ENCODE results near the gene NEK7.

The NEK7 gene

DNA sequence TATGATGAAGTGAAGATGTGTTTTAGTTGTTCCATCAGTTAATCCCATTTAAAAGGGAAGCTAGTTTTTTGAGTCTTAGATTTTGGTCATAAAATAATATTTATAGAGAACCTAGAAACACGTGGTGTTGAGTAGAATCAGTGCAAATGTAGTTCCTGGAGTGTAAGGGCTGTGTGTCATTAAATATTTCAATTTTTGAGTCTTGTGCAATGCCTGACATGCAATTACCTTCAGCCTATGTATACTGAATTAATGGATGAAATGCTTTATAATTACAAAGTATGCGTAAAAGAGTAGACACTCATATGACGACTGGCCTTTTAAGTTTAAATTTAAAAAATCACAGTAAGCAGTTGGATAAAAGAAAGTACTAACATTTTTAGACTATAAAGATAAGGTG lies 75.0 kb downstream of the NEK7 start:
- DNase-seq, result no peak
- H3K27me3 ChIP-seq, result no peaks in the 10 kb centered on the region
- H3K36me3 ChIP-seq, result no peaks in the 10 kb centered on the region
- H3K4me3 ChIP-seq (ENCODE audit: low read depth, low read length), result no peak overlapping the region
- peaks cover 2% of the 10 kb centered on the region; the same call in 1 of the 2 replicates for H3K9me3 ChIP-seq
- no peak for TF ChIP-seq CTCF (IDR thresholded peaks at IDR 0.05; ENCODE audit: low read depth, low read length)
- peaks cover 3% of the 10 kb centered on the region for H3K4me1 ChIP-seq

DNA sequence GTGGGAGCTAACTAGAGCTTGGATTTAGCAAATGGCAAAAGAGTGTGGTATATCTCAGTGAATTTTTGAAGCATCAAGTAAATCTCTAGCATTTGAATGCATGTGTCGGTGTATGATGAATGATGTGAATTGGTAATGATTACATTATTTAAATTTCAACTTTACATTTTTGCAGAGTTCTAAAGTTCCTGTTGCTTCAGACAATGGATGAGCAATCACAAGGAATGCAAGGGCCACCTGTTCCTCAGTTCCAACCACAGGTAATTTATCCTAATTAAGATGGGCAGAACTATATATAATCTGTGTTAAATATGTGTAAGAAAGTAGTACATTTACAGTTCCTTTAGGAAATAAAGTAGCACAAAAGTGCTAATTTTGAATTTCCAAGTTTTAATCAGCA lies 75.6 kb downstream of the NEK7 start:
- Histone ChIP-seq H3K9me3 (peaks cover 2% of the 10 kb centered on the region; the same call in 1 of the 2 replicates), H3K36me3 (no peaks in the 10 kb centered on the region), H3K27me3 (no peaks in the 10 kb centered on the region), H3K4me1 (peaks cover 3% of the 10 kb centered on the region), H3K4me3 (ENCODE audit: low read depth, low read length) (no peak overlapping the region)
- no peak for DNase-seq
- no peak for TF ChIP-seq CTCF (IDR thresholded peaks at IDR 0.05; ENCODE audit: low read depth, low read length)

GRCh38 chr1:198232940-198233675 lies 76.3 kb downstream of the NEK7 start:
- Histone ChIP-seq H3K4me3 (ENCODE audit: low read depth, low read length) (no peak overlapping the region), H3K9me3 (peaks cover 2% of the 10 kb centered on the region; the same call in 1 of the 2 replicates), H3K36me3 (no peaks in the 10 kb centered on the region), H3K4me1 (peaks cover 3% of the 10 kb centered on the region), H3K27me3 (no peaks in the 10 kb centered on the region)
- no peak for DNase-seq
- TF ChIP-seq CTCF (IDR thresholded peaks at IDR 0.05; ENCODE audit: low read depth, low read length), result no peak

DNA sequence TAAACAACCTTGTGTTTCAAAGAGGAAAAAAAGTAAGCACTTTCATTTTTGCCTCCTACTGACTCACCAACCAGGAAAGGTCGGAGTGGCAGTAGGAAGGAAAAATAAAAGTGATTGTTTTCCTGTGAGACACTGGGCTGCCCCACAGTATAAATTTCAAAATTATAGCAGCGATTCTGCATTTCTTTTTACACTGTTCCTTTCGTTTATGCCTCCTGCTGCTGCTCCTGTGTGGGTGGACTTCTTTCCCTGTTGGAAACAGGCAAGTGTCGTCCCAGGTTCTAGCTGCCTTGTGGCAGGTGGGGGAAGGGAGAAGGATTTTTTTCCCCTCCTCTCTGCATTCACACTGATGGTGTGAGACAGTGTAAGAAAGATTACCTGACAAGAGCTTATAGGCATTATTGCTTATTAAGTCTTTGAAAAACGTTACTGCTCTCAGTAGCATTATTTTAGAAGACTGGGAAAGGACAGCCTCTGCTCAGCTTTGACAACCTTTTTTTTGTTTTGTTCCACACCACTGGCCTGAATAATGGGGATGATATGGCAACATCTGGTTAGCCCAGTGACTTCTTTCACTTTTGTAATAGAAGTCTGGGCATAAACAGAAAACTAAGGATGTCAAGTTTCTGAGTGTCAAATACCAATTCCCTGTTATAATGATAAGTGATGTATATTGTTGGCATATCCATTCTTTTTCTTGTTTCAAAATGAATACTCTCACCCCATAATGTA lies 77.9 kb downstream of the NEK7 start:
- DNase-seq, result no peak
- TF ChIP-seq CTCF (IDR thresholded peaks at IDR 0.05; ENCODE audit: low read depth, low read length), result no peak
- H3K4me3 ChIP-seq (ENCODE audit: low read depth, low read length), result no peak overlapping the region
- no peaks in the 10 kb centered on the region for H3K36me3 ChIP-seq
- H3K4me1 ChIP-seq, result no peaks in the 10 kb centered on the region
- H3K9me3 ChIP-seq, result peaks cover 2% of the 10 kb centered on the region; the same call in 1 of the 2 replicates
- no peaks in the 10 kb centered on the region for H3K27me3 ChIP-seq

DNA sequence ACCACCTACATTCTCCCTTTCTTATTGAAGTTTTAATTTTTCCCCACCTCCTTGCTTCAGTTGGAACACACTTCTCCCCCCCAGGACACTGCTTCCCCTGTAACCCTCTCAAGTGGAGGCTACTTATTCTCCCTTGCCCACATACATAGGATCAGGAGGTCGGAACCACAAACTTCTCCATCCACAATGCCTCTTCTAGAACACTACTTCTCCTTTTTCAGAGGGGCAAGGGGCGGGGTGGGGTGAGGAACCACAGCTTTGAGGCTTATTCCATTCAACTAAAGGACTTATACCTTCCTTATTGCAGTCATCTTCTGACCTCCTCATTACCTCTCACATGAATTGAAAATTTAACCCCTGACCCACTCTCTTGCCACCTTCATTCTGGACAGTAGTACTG lies 81.3 kb downstream of the NEK7 start:
- no peak overlapping the region for H3K4me3 ChIP-seq (ENCODE audit: low read depth, low read length)
- no peak for TF ChIP-seq CTCF (IDR thresholded peaks at IDR 0.05; ENCODE audit: low read depth, low read length)
- peaks cover 2% of the 10 kb centered on the region; the same call in 1 of the 2 replicates for H3K9me3 ChIP-seq
- H3K36me3 ChIP-seq, result no peaks in the 10 kb centered on the region
- H3K27me3 ChIP-seq, result no peaks in the 10 kb centered on the region
- no peak for DNase-seq
- no peaks in the 10 kb centered on the region for H3K4me1 ChIP-seq

DNA sequence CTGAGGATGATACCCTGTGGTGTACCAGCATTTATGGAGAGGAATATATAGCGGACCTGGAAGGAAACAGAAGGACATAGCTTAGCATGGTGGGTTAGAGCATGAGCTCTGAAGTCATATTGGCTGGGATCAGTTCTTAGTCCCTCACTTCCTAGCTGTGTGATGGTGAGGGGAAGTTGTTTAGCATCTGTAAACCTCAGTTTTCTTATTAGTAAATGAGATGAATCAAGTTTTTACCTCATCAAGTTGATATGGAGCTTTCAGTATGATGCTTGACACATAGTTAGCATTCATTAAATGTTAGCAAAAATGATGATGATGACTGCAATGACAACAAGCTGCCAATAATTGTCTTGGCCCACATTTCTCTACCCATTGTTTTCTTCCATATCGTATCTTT lies 84.8 kb downstream of the NEK7 start:
- TF ChIP-seq CTCF (IDR thresholded peaks at IDR 0.05; ENCODE audit: low read depth, low read length), result no peak
- no peaks in the 10 kb centered on the region for H3K36me3 ChIP-seq
- peaks cover under 1% of the 10 kb centered on the region; the same call in 1 of the 2 replicates for H3K9me3 ChIP-seq
- no peaks in the 10 kb centered on the region; the same call in 1 of the 2 replicates for H3K4me1 ChIP-seq
- no peak for DNase-seq
- no peak overlapping the region for H3K4me3 ChIP-seq (ENCODE audit: low read depth, low read length)
- H3K27me3 ChIP-seq, result no peaks in the 10 kb centered on the region

All from BE2C (cell line).